WTC11 (cell line): ENCODE data around the gene STON2. TPM values are rescaled to one million over a fixed set of nuclear protein-coding genes. Genes with fewer than 3 reads are reported as not detected.

Source experiments
- ATAC-seq: fragments of 200-7000 bp; cut with Tn5 transposase; 2 replicates; pipeline ENCODE4 v1.10.0; 2021; ENCODE audit warnings: mild to moderate bottlenecking, moderate library complexity
- CTCF ChIA-PET: fragments of 300-600 bp; sonication (Branson Sonifier 250); formaldehyde crosslinking; loops from one replicate; lab custom pipeline; 2021; ENCODE audit warnings: antibody characterized with exemption; lab: Charles Lee
- POLR2A ChIA-PET: fragments of 350-600 bp; sonication (Branson Sonifier 250); formaldehyde crosslinking; loops from one replicate; lab custom pipeline; 2021; ENCODE audit warnings: antibody characterized with exemption; lab: Charles Lee
- DNase-seq: peaks from one replicate; pipeline ENCODE4 v3.0.0; 2021; ENCODE audit warnings: low spot score
- H3K27ac Mint-ChIP-seq: 2 replicates; pipeline ENCODE4 v1.8.0; 2021; ENCODE audit warnings: mixed read lengths
- H3K27me3 Mint-ChIP-seq: 2 replicates; pipeline ENCODE4 v1.8.0; 2021; ENCODE audit warnings: low read depth, mild to moderate bottlenecking, moderate library complexity, mixed read lengths
- H3K36me3 Mint-ChIP-seq: 2 replicates; pipeline ENCODE4 v1.8.0; 2021; ENCODE audit warnings: mixed read lengths
- H3K4me1 Mint-ChIP-seq: 2 replicates; pipeline ENCODE4 v1.8.0; 2022; ENCODE audit warnings: mixed read lengths
- H3K4me3 Mint-ChIP-seq: 2 replicates; pipeline ENCODE4 v1.8.0; 2021; ENCODE audit warnings: mild to moderate bottlenecking, moderate library complexity, mixed read lengths
- H3K9me3 Mint-ChIP-seq: 2 replicates; pipeline ENCODE4 v1.8.0; 2021; ENCODE audit warnings: mixed read lengths
- ATF1 ChIP-seq: sonication (generic); formaldehyde crosslinking; IDR thresholded peaks from 2 replicates; pipeline ENCODE4 v1.8.1; 2023; ENCODE audit warnings: mild to moderate bottlenecking, moderate library complexity, missing genetic modification reagents
- CREB1 ChIP-seq: sonication (generic); formaldehyde crosslinking; IDR thresholded peaks from 2 replicates; pipeline ENCODE4 v1.8.0; 2023; ENCODE audit warnings: mild to moderate bottlenecking, missing genetic modification reagents
- FOXP1 ChIP-seq: sonication (generic); formaldehyde crosslinking; IDR thresholded peaks from 2 replicates; pipeline ENCODE4 v1.8.0; 2022; ENCODE audit warnings: missing genetic modification reagents, mild to moderate bottlenecking, moderate library complexity, borderline replicate concordance
- GTF2I ChIP-seq: fragments of 250-450 bp; sonication (Bioruptor Pico); conservative IDR thresholded peaks from 2 replicates; pipeline ENCODE4 v1.4.0; 2021; ENCODE audit warnings: mild to moderate bottlenecking
- IRF2 ChIP-seq: sonication (generic); formaldehyde crosslinking; IDR thresholded peaks from 2 replicates; pipeline ENCODE4 v1.8.0; 2022; ENCODE audit warnings: low read depth, missing genetic modification reagents, borderline replicate concordance
- MYBL2 ChIP-seq: sonication (generic); formaldehyde crosslinking; IDR thresholded peaks from 2 replicates; pipeline ENCODE4 v1.8.1; 2023; ENCODE audit warnings: mild to moderate bottlenecking, moderate library complexity, missing genetic modification reagents
- NR3C1 ChIP-seq: sonication (generic); formaldehyde crosslinking; conservative IDR thresholded peaks from 2 replicates; pipeline ENCODE4 v1.8.1; 2023; ENCODE audit warnings: low read depth, mild to moderate bottlenecking, missing genetic modification reagents
- PRRX2 ChIP-seq: fragments of 250-450 bp; sonication (Bioruptor Pico); IDR thresholded peaks from 2 replicates; pipeline ENCODE4 v1.8.0; 2021; ENCODE audit warnings: mild to moderate bottlenecking
- SMAD3 ChIP-seq: sonication (generic); formaldehyde crosslinking; IDR thresholded peaks from 2 replicates; pipeline ENCODE4 v1.8.0; 2022; ENCODE audit warnings: missing genetic modification reagents, mild to moderate bottlenecking, borderline replicate concordance
- TEAD1 ChIP-seq: sonication (generic); formaldehyde crosslinking; IDR thresholded peaks from 2 replicates; pipeline ENCODE4 v1.8.0; 2022; ENCODE audit warnings: mild to moderate bottlenecking, missing genetic modification reagents
- ZNF138 ChIP-seq: sonication (generic); formaldehyde crosslinking; conservative IDR thresholded peaks from 2 replicates; pipeline ENCODE4 v1.8.1; 2022; ENCODE audit warnings: mild to moderate bottlenecking, moderate library complexity, missing genetic modification reagents
- total RNA-seq: library from RNA; stranded (reverse); gene quantifications from 3 replicates; pipeline ENCODE4 v1.2.3, GENCODE V29; 2021
- TF ChIP-seq, protein P1 (sequence below): sonication (generic); formaldehyde crosslinking; conservative IDR thresholded peaks from 2 replicates; pipeline ENCODE4 v1.8.1; 2022; ENCODE audit warnings: mild to moderate bottlenecking, missing genetic modification reagents
- TF ChIP-seq, protein P2 (sequence below): sonication (generic); formaldehyde crosslinking; IDR thresholded peaks from 2 replicates; pipeline ENCODE4 v1.8.1; 2023; ENCODE audit warnings: mild to moderate bottlenecking, missing genetic modification reagents, moderate library complexity
- TF ChIP-seq, protein P3 (sequence below): sonication (generic); formaldehyde crosslinking; IDR thresholded peaks from 2 replicates; pipeline ENCODE4 v1.8.0; 2023; ENCODE audit warnings: mild to moderate bottlenecking, missing genetic modification reagents
- TF ChIP-seq, protein P4 (sequence below): sonication (generic); formaldehyde crosslinking; IDR thresholded peaks from 2 replicates; pipeline ENCODE4 v1.8.0; 2023; ENCODE audit warnings: missing genetic modification reagents, mild to moderate bottlenecking, borderline replicate concordance
- TF ChIP-seq, protein P5 (sequence below): sonication (generic); formaldehyde crosslinking; conservative IDR thresholded peaks from 2 replicates; pipeline ENCODE4 v1.8.1; 2023; ENCODE audit warnings: mild to moderate bottlenecking, low read depth, missing genetic modification reagents, moderate library complexity
- TF ChIP-seq, protein P6 (sequence below): sonication (generic); formaldehyde crosslinking; IDR thresholded peaks from 2 replicates; pipeline ENCODE4 v1.8.0; 2022; ENCODE audit warnings: mild to moderate bottlenecking, missing genetic modification reagents
- TF ChIP-seq, protein P7 (sequence below): sonication (generic); formaldehyde crosslinking; IDR thresholded peaks from 2 replicates; pipeline ENCODE4 v1.8.1; 2022; ENCODE audit warnings: low read depth, missing genetic modification reagents, borderline replicate concordance

STON2 gene
- total RNA-seq, 1 experiment from 2014 or later: 69.2 TPM

DNA sequence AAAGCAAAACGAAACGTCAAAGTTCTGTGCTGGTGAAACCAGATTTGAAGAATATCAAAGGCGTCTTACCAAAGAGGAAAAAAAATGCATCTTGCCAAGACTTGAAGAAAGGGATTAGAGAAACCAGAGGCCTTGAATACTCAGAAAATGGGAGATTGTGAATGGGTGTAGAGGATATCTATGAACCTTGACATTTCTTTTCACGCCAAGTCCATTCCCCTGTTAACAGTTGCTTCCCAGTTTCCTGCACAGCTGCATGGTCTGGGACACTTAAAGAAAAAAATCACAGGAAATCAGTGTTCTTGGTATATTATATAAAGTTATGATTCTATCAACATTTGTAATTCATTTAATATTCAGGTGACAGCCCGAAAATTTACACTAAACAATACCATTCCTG lies 178.0 kb downstream of the STON2 start:
- Mint-ChIP-seq H3K9me3 (no peaks in the 10 kb centered on the region), H3K4me3 (peak overlapping the region; percentile 95), H3K27me3 (peaks cover 4% of the 10 kb centered on the region; the same call in 1 of the 2 replicates), H3K27ac (peak overlapping the region; percentile 99), H3K36me3 (peaks cover 3% of the 10 kb centered on the region), H3K4me1 (peaks cover 26% of the 10 kb centered on the region)
- no peak for DNase-seq
- no peak for ATAC-seq
- POLR2A ChIA-PET: no interaction called here
- no peak for TF ChIP-seq SMAD3 (CRISPR knock-in tag)
- no peak for TF ChIP-seq IRF2 (CRISPR knock-in tag)
- TF ChIP-seq, protein P1, sequence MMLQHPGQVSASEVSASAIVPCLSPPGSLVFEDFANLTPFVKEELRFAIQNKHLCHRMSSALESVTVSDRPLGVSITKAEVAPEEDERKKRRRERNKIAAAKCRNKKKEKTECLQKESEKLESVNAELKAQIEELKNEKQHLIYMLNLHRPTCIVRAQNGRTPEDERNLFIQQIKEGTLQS: no peak
- TF ChIP-seq, protein P2, sequence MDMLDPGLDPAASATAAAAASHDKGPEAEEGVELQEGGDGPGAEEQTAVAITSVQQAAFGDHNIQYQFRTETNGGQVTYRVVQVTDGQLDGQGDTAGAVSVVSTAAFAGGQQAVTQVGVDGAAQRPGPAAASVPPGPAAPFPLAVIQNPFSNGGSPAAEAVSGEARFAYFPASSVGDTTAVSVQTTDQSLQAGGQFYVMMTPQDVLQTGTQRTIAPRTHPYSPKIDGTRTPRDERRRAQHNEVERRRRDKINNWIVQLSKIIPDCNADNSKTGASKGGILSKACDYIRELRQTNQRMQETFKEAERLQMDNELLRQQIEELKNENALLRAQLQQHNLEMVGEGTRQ (CRISPR knock-in tag): no peak
- TF ChIP-seq, protein P3, sequence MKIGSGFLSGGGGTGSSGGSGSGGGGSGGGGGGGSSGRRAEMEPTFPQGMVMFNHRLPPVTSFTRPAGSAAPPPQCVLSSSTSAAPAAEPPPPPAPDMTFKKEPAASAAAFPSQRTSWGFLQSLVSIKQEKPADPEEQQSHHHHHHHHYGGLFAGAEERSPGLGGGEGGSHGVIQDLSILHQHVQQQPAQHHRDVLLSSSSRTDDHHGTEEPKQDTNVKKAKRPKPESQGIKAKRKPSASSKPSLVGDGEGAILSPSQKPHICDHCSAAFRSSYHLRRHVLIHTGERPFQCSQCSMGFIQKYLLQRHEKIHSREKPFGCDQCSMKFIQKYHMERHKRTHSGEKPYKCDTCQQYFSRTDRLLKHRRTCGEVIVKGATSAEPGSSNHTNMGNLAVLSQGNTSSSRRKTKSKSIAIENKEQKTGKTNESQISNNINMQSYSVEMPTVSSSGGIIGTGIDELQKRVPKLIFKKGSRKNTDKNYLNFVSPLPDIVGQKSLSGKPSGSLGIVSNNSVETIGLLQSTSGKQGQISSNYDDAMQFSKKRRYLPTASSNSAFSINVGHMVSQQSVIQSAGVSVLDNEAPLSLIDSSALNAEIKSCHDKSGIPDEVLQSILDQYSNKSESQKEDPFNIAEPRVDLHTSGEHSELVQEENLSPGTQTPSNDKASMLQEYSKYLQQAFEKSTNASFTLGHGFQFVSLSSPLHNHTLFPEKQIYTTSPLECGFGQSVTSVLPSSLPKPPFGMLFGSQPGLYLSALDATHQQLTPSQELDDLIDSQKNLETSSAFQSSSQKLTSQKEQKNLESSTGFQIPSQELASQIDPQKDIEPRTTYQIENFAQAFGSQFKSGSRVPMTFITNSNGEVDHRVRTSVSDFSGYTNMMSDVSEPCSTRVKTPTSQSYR (CRISPR knock-in tag): no peak
- TF ChIP-seq ATF1 (CRISPR knock-in tag): no peak
- TF ChIP-seq, protein P4, sequence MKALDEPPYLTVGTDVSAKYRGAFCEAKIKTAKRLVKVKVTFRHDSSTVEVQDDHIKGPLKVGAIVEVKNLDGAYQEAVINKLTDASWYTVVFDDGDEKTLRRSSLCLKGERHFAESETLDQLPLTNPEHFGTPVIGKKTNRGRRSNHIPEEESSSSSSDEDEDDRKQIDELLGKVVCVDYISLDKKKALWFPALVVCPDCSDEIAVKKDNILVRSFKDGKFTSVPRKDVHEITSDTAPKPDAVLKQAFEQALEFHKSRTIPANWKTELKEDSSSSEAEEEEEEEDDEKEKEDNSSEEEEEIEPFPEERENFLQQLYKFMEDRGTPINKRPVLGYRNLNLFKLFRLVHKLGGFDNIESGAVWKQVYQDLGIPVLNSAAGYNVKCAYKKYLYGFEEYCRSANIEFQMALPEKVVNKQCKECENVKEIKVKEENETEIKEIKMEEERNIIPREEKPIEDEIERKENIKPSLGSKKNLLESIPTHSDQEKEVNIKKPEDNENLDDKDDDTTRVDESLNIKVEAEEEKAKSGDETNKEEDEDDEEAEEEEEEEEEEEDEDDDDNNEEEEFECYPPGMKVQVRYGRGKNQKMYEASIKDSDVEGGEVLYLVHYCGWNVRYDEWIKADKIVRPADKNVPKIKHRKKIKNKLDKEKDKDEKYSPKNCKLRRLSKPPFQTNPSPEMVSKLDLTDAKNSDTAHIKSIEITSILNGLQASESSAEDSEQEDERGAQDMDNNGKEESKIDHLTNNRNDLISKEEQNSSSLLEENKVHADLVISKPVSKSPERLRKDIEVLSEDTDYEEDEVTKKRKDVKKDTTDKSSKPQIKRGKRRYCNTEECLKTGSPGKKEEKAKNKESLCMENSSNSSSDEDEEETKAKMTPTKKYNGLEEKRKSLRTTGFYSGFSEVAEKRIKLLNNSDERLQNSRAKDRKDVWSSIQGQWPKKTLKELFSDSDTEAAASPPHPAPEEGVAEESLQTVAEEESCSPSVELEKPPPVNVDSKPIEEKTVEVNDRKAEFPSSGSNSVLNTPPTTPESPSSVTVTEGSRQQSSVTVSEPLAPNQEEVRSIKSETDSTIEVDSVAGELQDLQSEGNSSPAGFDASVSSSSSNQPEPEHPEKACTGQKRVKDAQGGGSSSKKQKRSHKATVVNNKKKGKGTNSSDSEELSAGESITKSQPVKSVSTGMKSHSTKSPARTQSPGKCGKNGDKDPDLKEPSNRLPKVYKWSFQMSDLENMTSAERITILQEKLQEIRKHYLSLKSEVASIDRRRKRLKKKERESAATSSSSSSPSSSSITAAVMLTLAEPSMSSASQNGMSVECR: no peak
- TF ChIP-seq, protein P5, sequence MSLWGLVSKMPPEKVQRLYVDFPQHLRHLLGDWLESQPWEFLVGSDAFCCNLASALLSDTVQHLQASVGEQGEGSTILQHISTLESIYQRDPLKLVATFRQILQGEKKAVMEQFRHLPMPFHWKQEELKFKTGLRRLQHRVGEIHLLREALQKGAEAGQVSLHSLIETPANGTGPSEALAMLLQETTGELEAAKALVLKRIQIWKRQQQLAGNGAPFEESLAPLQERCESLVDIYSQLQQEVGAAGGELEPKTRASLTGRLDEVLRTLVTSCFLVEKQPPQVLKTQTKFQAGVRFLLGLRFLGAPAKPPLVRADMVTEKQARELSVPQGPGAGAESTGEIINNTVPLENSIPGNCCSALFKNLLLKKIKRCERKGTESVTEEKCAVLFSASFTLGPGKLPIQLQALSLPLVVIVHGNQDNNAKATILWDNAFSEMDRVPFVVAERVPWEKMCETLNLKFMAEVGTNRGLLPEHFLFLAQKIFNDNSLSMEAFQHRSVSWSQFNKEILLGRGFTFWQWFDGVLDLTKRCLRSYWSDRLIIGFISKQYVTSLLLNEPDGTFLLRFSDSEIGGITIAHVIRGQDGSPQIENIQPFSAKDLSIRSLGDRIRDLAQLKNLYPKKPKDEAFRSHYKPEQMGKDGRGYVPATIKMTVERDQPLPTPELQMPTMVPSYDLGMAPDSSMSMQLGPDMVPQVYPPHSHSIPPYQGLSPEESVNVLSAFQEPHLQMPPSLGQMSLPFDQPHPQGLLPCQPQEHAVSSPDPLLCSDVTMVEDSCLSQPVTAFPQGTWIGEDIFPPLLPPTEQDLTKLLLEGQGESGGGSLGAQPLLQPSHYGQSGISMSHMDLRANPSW (CRISPR knock-in tag): no peak
- TF ChIP-seq, protein P6, sequence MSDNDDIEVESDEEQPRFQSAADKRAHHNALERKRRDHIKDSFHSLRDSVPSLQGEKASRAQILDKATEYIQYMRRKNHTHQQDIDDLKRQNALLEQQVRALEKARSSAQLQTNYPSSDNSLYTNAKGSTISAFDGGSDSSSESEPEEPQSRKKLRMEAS (CRISPR knock-in tag): no peak
- no peak for TF ChIP-seq FOXP1 (CRISPR knock-in tag)
- TF ChIP-seq TEAD1: no peak
- TF ChIP-seq MYBL2 (CRISPR knock-in tag): no peak
- TF ChIP-seq PRRX2 (CRISPR knock-in tag): no peak
- TF ChIP-seq, protein P7, sequence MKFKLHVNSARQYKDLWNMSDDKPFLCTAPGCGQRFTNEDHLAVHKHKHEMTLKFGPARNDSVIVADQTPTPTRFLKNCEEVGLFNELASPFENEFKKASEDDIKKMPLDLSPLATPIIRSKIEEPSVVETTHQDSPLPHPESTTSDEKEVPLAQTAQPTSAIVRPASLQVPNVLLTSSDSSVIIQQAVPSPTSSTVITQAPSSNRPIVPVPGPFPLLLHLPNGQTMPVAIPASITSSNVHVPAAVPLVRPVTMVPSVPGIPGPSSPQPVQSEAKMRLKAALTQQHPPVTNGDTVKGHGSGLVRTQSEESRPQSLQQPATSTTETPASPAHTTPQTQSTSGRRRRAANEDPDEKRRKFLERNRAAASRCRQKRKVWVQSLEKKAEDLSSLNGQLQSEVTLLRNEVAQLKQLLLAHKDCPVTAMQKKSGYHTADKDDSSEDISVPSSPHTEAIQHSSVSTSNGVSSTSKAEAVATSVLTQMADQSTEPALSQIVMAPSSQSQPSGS (CRISPR knock-in tag): no peak
- TF ChIP-seq ZNF138 (CRISPR knock-in tag): no peak
- TF ChIP-seq CREB1 (CRISPR knock-in tag): no peak
- TF ChIP-seq NR3C1: no peak
- no peak for TF ChIP-seq GTF2I
- CTCF ChIA-PET: no interaction called here
